ENCODE results near the gene ZNF235.
"Not testable (repeated sequence)": the region's sequence is repeated elsewhere in the genome, so short reads cannot be mapped to it uniquely, and the experiment has no call there.

GRCh38 chr19:44334639-44335038 is 29.8 kb upstream of the ZNF235 start:
- TF ChIP-seq CTCF (IDR thresholded peaks at IDR 0.05; ENCODE audit: control extremely low read depth in 1 of 3, insufficient read depth in 1 of 3, low read depth in 1 of 3, low read length in 3 of 3); YY1 (IDR thresholded peaks at IDR 0.05; ENCODE audit: low read depth, low read length); ZNF274 (IDR thresholded peaks at IDR 0.05; ENCODE audit: borderline replicate concordance, extremely low read depth, low read length): not testable (repeated sequence)
